Nephron progenitor cell (in vitro differentiated cells): Measurements from ENCODE around the gene CNKSR1.

Experiments used
- DNase-seq: peaks from one replicate; pipeline ENCODE4 v3.0.0; 2021
- H3K27ac Mint-ChIP-seq: 2 replicates; pipeline ENCODE4 v1.8.0; 2021; ENCODE audit warnings: mild to moderate bottlenecking, moderate library complexity, mixed read lengths
- H3K27me3 Mint-ChIP-seq: 2 replicates; pipeline ENCODE4 v1.8.0; 2021; ENCODE audit warnings: mild to moderate bottlenecking, low read depth, mixed read lengths; ENCODE audit not compliant: poor library complexity
- H3K36me3 Mint-ChIP-seq: 2 replicates; pipeline ENCODE4 v1.8.0; 2021; ENCODE audit warnings: low read depth, mixed read lengths
- H3K4me1 Mint-ChIP-seq: 2 replicates; pipeline ENCODE4 v1.8.0; 2021; ENCODE audit warnings: mixed read lengths
- H3K4me3 Mint-ChIP-seq: 2 replicates; pipeline ENCODE4 v1.8.0; 2021; ENCODE audit warnings: mild to moderate bottlenecking, moderate library complexity, mixed read lengths
- H3K9me3 Mint-ChIP-seq: 2 replicates; pipeline ENCODE4 v1.8.0; 2021; ENCODE audit warnings: mild to moderate bottlenecking, moderate library complexity, mixed read lengths
- CTCF ChIP-seq: fragments of 200-600 bp; sonication (generic); IDR thresholded peaks from 2 replicates; pipeline ENCODE4 v1.5.0; 2021; ENCODE audit warnings: antibody characterized with exemption

Gene CNKSR1

GRCh38 chr1:26197301-26197700, 20.0 kb downstream of the CNKSR1 start:
- no peak overlapping the region for H3K4me3 Mint-ChIP-seq
- no peaks in the 10 kb centered on the region for H3K9me3 Mint-ChIP-seq
- peaks cover 28% of the 10 kb centered on the region for H3K4me1 Mint-ChIP-seq
- TF ChIP-seq CTCF = no peak
- no peak for DNase-seq
- H3K27me3 Mint-ChIP-seq = peaks cover 22% of the 10 kb centered on the region
- H3K36me3 Mint-ChIP-seq = no peaks in the 10 kb centered on the region
- H3K27ac Mint-ChIP-seq = no peak overlapping the region

DNA sequence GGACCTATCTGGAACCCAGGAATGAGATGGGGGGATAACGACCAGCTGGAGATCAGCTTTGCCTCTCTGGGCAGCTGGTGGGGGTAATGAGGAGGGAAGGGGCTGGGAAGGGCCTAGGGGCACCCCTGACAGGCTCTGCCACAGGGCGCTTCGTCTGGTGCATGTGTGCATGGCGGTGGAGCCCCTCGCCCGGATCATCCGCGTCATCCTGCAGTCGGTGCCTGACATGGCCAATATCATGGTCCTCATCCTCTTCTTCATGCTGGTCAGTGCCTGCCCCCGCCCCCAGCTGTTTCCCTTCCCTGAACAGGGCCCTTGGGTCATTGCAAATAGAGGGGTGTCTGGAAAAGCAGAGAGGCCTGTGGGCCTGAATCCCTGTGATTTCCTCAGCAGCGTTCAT, 20.5 kb downstream of the CNKSR1 start:
- TF ChIP-seq CTCF = no peak
- DNase-seq = no peak
- Mint-ChIP-seq H3K4me1 (peaks cover 30% of the 10 kb centered on the region), H3K27me3 (peaks cover 25% of the 10 kb centered on the region), H3K9me3 (no peaks in the 10 kb centered on the region), H3K36me3 (no peaks in the 10 kb centered on the region), H3K27ac (no peak overlapping the region), H3K4me3 (no peak overlapping the region)

GRCh38 chr1:26200413-26200812, 23.1 kb downstream of the CNKSR1 start:
- DNase-seq = no peak
- Mint-ChIP-seq H3K27ac (no peak overlapping the region), H3K4me3 (no peak overlapping the region), H3K27me3 (peaks cover 34% of the 10 kb centered on the region), H3K4me1 (peaks cover 40% of the 10 kb centered on the region), H3K36me3 (no peaks in the 10 kb centered on the region), H3K9me3 (no peaks in the 10 kb centered on the region)
- TF ChIP-seq CTCF = no peak

GRCh38 chr1:26203642-26204318, 26.5 kb downstream of the CNKSR1 start:
- Mint-ChIP-seq H3K4me1 (peaks cover 40% of the 10 kb centered on the region), H3K9me3 (no peaks in the 10 kb centered on the region), H3K27ac (no peak overlapping the region), H3K36me3 (no peaks in the 10 kb centered on the region), H3K27me3 (peaks cover 29% of the 10 kb centered on the region), H3K4me3 (no peak overlapping the region)
- no peak for TF ChIP-seq CTCF
- DNase-seq = no peak

GRCh38 chr1:26210147-26210870, 33.0 kb downstream of the CNKSR1 start:
- peaks cover 14% of the 10 kb centered on the region for H3K4me1 Mint-ChIP-seq
- no peak overlapping the region for H3K4me3 Mint-ChIP-seq
- no peaks in the 10 kb centered on the region for H3K9me3 Mint-ChIP-seq
- H3K27ac Mint-ChIP-seq = no peak overlapping the region
- H3K27me3 Mint-ChIP-seq = peaks cover 12% of the 10 kb centered on the region
- no peaks in the 10 kb centered on the region for H3K36me3 Mint-ChIP-seq
- no peak for DNase-seq
- no peak for TF ChIP-seq CTCF

- H3K27me3 Mint-ChIP-seq = peaks cover 24% of the 10 kb centered on the region
- H3K4me3 Mint-ChIP-seq = no peak overlapping the region
- no peak overlapping the region for H3K27ac Mint-ChIP-seq
- H3K36me3 Mint-ChIP-seq = no peaks in the 10 kb centered on the region
- TF ChIP-seq CTCF = no peak
- no peak for DNase-seq
- H3K4me1 Mint-ChIP-seq = peaks cover 14% of the 10 kb centered on the region
- no peaks in the 10 kb centered on the region for H3K9me3 Mint-ChIP-seq
Observed at GRCh38 chr1:26212726-26213125, 35.4 kb downstream of the CNKSR1 start.
